GM19035 (cell line): Measurements from ENCODE around the gene RHCG.
A peak's percentile ranks its signal among the peaks of the same experiment; 100 is the strongest.
"Not testable (repeated sequence)": the region's sequence is repeated elsewhere in the genome, so short reads cannot be mapped to it uniquely, and the experiment has no call there.

Experiments used
- ATAC-seq: cut with Tn5 transposase; IDR thresholded peaks from one replicate; pipeline ENCODE4 v1.9.1; 2021; ENCODE audit not compliant: unreplicated experiment

RHCG gene

GRCh38 chr15:89479173-89479572 lies 17.2 kb downstream of the RHCG start:
- no peak for ATAC-seq

- no peak for ATAC-seq
Measured at GRCh38 chr15:89477411-89478242, 18.8 kb downstream of the RHCG start.

- no peak for ATAC-seq
Measured at GRCh38 chr15:89475661-89476060, 20.7 kb downstream of the RHCG start.

GRCh38 chr15:89472785-89473256 lies 23.6 kb downstream of the RHCG start:
- peak; percentile 65 for ATAC-seq

GRCh38 chr15:89469426-89470096 lies 26.8 kb downstream of the RHCG start:
- no peak for ATAC-seq

GRCh38 chr15:89468813-89469212 lies 27.6 kb downstream of the RHCG start:
- ATAC-seq: not testable (repeated sequence)

GRCh38 chr15:89463113-89463512 lies 33.3 kb downstream of the RHCG start:
- ATAC-seq: no peak

- ATAC-seq: no peak
Measured at GRCh38 chr15:89462198-89462912, 34.0 kb downstream of the RHCG start.

- ATAC-seq: no peak
Measured at GRCh38 chr15:89461386-89461785, 35.0 kb downstream of the RHCG start.

GRCh38 chr15:89460048-89460447 lies 36.3 kb downstream of the RHCG start:
- ATAC-seq: no peak

- no peak for ATAC-seq
Measured at GRCh38 chr15:89459271-89460038, 36.9 kb downstream of the RHCG start.

- ATAC-seq: no peak
Measured at GRCh38 chr15:89458440-89458839, 37.9 kb downstream of the RHCG start.

- ATAC-seq: no peak
Measured at GRCh38 chr15:89457086-89457485, 39.3 kb downstream of the RHCG start.

- ATAC-seq: no peak
Measured at GRCh38 chr15:89455535-89455934, 40.8 kb downstream of the RHCG start.

GRCh38 chr15:89452330-89452836 lies 44.0 kb downstream of the RHCG start:
- ATAC-seq: no peak

GRCh38 chr15:89451846-89452245 lies 44.5 kb downstream of the RHCG start:
- ATAC-seq: no peak

GRCh38 chr15:89450076-89451006 lies 46.0 kb downstream of the RHCG start:
- no peak for ATAC-seq

GRCh38 chr15:89448825-89449224 lies 47.6 kb downstream of the RHCG start:
- no peak for ATAC-seq

- no peak for ATAC-seq
Measured at GRCh38 chr15:89447676-89448075, 48.7 kb downstream of the RHCG start.
